NCI-H2081 treated with DMSO at 0.1 percent for 48 hours (cell line): Measurements from ENCODE around the gene TBATA.

ENCODE experiments used
- DNase-seq: peaks from one replicate; lab custom pipeline; 2025; lab: John Stamatoyannopoulos, UW

Gene TBATA

GRCh38 chr10:70785190-70785589, at the start of gene TBATA:
TSS of gene TBATA (minus strand) at chr10:70785377. CDS start at chr10:70783379, 1,998 bp downstream.
- no peak for DNase-seq

- no peak for DNase-seq
These were observed 49.4 kb upstream of the TBATA start for GRCh38 chr10:70834441-70835151.

GRCh38 chr10:70834021-70834420, 48.8 kb upstream of the TBATA start:
- no peak for DNase-seq

GRCh38 chr10:70833601-70834000, 48.4 kb upstream of the TBATA start:
- no peak for DNase-seq

- DNase-seq = no peak
These were observed 47.8 kb upstream of the TBATA start for GRCh38 chr10:70832852-70833528.

- DNase-seq = no peak
These were observed 47.0 kb upstream of the TBATA start for GRCh38 chr10:70832221-70832620.

GRCh38 chr10:70830164-70830563, 45.0 kb upstream of the TBATA start:
- DNase-seq = no peak

GRCh38 chr10:70829543-70829942, 44.4 kb upstream of the TBATA start:
- no peak for DNase-seq

- no peak for DNase-seq
These were observed 43.7 kb upstream of the TBATA start for GRCh38 chr10:70828923-70829322.

GRCh38 chr10:70827086-70827757, 42.0 kb upstream of the TBATA start:
- no peak for DNase-seq

- no peak for DNase-seq
These were observed 37.1 kb upstream of the TBATA start for GRCh38 chr10:70822076-70822820.

GRCh38 chr10:70820976-70821750, 36.0 kb upstream of the TBATA start:
- DNase-seq = no peak

GRCh38 chr10:70816220-70816894, 31.2 kb upstream of the TBATA start:
- no peak for DNase-seq

- no peak for DNase-seq
These were observed 30.5 kb upstream of the TBATA start, which contains the start of gene SGPL1 for GRCh38 chr10:70815504-70816219. TSS of gene SGPL1 (plus strand) at chr10:70815948. CDS start at chr10:70816854, 906 bp downstream.

- no peak for DNase-seq
These were observed 28.9 kb upstream of the TBATA start for GRCh38 chr10:70814126-70814525.

GRCh38 chr10:70812814-70813213, 27.6 kb upstream of the TBATA start:
- no peak for DNase-seq

- no peak for DNase-seq
These were observed 26.7 kb upstream of the TBATA start for GRCh38 chr10:70811881-70812280.

GRCh38 chr10:70810967-70811366, 25.8 kb upstream of the TBATA start:
- DNase-seq = no peak

GRCh38 chr10:70809726-70810125, 24.5 kb upstream of the TBATA start:
- DNase-seq = no peak

GRCh38 chr10:70809011-70809611, 23.9 kb upstream of the TBATA start:
- no peak for DNase-seq
